Activated CD4-positive, alpha-beta memory T cell treated with anti-CD3 and anti-CD28 coated beads for 36 hours (primary cell): ENCODE measurements around the gene RGS7BP. TPM values are rescaled to one million over a fixed set of nuclear protein-coding genes. Genes with fewer than 3 reads are reported as not detected.

ENCODE experiments used
- CTCF ChIA-PET: fragments of 350-600 bp; sonication (Branson Sonifier 250); formaldehyde crosslinking; loops from one replicate; lab custom pipeline; 2021; ENCODE audit warnings: antibody characterized with exemption, inconsistent platforms; lab: Charles Lee
- POLR2A ChIA-PET: fragments of 350-600 bp; sonication (Branson Sonifier 250); formaldehyde crosslinking; loops from one replicate; lab custom pipeline; 2021; ENCODE audit warnings: antibody characterized with exemption; lab: Charles Lee
- DNase-seq: peaks from one replicate; pipeline ENCODE4 v3.0.0-alpha.2; 2020
- H3K27ac Mint-ChIP-seq: one replicate; pipeline ENCODE4 v1.8.0; 2021; ENCODE audit warnings: mixed read lengths
- H3K27me3 Mint-ChIP-seq: one replicate; pipeline ENCODE4 v1.8.0; 2021; ENCODE audit warnings: mixed read lengths
- H3K36me3 Mint-ChIP-seq: one replicate; pipeline ENCODE4 v1.8.0; 2021; ENCODE audit warnings: mixed read lengths
- H3K4me1 Mint-ChIP-seq: one replicate; pipeline ENCODE4 v1.8.0; 2021; ENCODE audit warnings: low read depth, mixed read lengths
- H3K4me3 Mint-ChIP-seq: one replicate; pipeline ENCODE4 v1.8.0; 2021; ENCODE audit warnings: mild to moderate bottlenecking, mixed read lengths
- H3K9me3 Mint-ChIP-seq: one replicate; pipeline ENCODE4 v1.8.0; 2021; ENCODE audit warnings: mixed read lengths
- intact Hi-C: fragments of 100-400 bp; cut with micrococcal nuclease; formaldehyde crosslinking; loops from one replicate; pipeline ENCODE4 v1.15.1; 2023
- total RNA-seq, 2 experiments: library from RNA; stranded (reverse); gene quantifications; one replicate each; pipeline ENCODE4 v1.2.3, GENCODE V29; 2021

Gene RGS7BP
- total RNA-seq, 2 experiments from 2014 or later = not detected

DNA sequence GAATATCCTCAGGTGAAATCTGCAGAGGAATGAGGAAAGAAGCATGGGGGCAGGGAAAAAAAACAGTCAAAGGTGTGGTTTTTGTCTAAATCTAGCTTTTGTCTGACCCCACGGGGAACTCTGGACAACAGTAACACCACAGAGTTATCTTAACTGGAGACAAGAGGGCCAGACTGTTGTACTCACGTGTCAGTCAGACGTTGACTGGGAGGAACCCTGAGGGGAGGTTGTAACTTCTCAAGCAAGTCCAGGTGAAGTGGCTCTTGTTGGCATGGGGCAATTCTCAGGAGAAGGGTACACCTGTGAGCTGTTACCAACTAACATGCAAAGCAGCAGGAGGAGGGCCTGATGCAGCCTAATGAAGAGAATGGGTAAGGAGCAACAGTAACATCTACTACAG lies 140.4 kb downstream of the RGS7BP start:
- intact Hi-C loops = no loop called here
- H3K27me3 Mint-ChIP-seq = no peaks in the 10 kb centered on the region
- no peaks in the 10 kb centered on the region for H3K9me3 Mint-ChIP-seq
- no peaks in the 10 kb centered on the region for H3K4me1 Mint-ChIP-seq
- H3K27ac Mint-ChIP-seq = no peak overlapping the region
- DNase-seq = no peak
- ChIA-PET POLR2A (no interaction called here), CTCF (interaction anchor here (1.0 kb wide), 1 partner anchor 10 kb away, joined by 3 read pairs; no protein-coding TSS in a partner anchor)
- H3K36me3 Mint-ChIP-seq = no peaks in the 10 kb centered on the region
- no peak overlapping the region for H3K4me3 Mint-ChIP-seq

DNA sequence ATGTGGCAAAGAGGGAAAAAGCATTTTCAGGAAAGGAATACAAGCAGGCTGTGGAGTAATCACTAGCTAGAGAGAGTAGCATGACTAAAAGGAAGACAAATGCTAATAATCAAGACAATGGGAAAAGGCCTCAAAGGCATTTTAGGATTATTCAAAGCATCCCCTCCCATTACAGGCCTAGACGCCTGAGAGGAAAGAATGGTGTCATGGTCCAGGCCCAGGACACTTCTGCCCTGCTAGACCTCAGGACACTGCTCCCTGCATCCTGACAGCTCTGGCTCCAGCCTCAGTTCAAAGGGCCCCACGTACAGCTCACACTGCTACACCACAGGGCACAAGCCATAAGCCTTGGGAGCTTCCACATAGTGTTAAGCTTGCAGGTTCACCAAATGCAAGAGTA lies 143.7 kb downstream of the RGS7BP start:
- Mint-ChIP-seq H3K27me3 (no peaks in the 10 kb centered on the region), H3K4me1 (no peaks in the 10 kb centered on the region), H3K27ac (no peak overlapping the region), H3K9me3 (no peaks in the 10 kb centered on the region), H3K36me3 (no peaks in the 10 kb centered on the region), H3K4me3 (no peak overlapping the region)
- POLR2A ChIA-PET = no interaction called here
- DNase-seq = no peak
- CTCF ChIA-PET = no interaction called here
- intact Hi-C loops = no loop called here

DNA sequence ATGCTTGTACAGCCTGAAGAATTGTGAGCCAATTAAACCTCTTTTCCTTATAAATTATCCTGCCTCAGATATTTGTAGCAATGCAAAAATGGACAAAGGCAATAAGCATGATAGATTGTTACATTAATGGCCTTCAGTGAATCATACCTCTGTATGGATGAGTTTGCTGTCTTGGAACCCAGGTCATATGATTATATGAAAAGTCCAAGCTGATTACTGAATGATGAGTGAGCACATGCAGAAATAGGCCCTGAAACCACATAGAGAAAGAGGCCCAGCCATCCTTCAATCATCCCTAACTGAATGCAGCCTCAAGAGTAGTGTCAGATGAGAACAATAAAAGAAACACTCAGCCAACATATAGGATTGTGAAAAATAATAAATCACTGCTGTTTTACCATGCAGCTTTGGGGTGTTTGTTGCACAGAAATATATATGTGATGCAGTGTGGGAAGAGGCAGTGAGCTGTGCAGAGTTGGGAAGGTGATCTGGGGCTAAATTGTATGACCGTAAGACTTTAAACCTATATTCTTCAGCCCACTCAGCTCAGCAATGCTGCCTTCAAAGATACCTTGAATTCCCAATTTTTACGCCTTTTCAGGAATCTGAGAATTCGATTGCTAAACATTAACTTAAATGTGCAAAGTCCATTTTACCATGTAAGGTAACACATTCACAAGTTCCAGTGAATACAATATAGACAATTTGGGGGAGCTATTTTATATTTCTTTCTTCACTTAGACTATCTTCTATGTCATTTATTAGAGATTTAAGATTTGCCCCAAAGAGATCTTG lies 148.1 kb downstream of the RGS7BP start:
- Mint-ChIP-seq H3K4me1 (no peaks in the 10 kb centered on the region), H3K27ac (no peak overlapping the region), H3K4me3 (no peak overlapping the region), H3K9me3 (no peaks in the 10 kb centered on the region), H3K27me3 (no peaks in the 10 kb centered on the region), H3K36me3 (no peaks in the 10 kb centered on the region)
- intact Hi-C loops = no loop called here
- POLR2A ChIA-PET = no interaction called here
- CTCF ChIA-PET = no interaction called here
- no peak for DNase-seq

GRCh38 chr5:64654561-64654938 lies 148.7 kb downstream of the RGS7BP start:
- Mint-ChIP-seq H3K27me3 (no peaks in the 10 kb centered on the region), H3K4me3 (no peak overlapping the region), H3K4me1 (no peaks in the 10 kb centered on the region), H3K27ac (no peak overlapping the region), H3K9me3 (no peaks in the 10 kb centered on the region), H3K36me3 (no peaks in the 10 kb centered on the region)
- CTCF ChIA-PET = no interaction called here
- intact Hi-C loops = no loop called here
- POLR2A ChIA-PET = no interaction called here
- DNase-seq = no peak

DNA sequence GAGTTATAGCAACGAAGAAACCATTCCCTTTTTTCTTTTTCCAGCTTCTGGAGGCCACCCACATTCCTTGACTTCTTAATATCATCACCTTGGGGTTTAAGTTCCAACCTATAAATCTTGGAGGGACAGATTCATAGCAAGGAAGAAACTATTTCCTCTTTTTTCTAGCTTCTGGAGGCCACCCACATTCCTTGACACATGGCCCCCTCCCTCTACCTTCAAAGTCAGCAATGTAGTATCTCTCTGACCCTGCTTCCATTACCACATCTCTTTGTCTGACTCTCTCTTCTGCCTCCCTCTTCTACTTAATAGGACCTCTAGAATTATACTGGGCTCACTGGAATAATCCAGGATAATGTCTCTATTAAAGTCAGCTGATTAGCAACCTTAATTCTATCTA lies 149.8 kb downstream of the RGS7BP start:
- no peaks in the 10 kb centered on the region for H3K36me3 Mint-ChIP-seq
- H3K9me3 Mint-ChIP-seq = no peaks in the 10 kb centered on the region
- CTCF ChIA-PET = no interaction called here
- intact Hi-C loops = no loop called here
- no peak overlapping the region for H3K27ac Mint-ChIP-seq
- POLR2A ChIA-PET = no interaction called here
- H3K27me3 Mint-ChIP-seq = no peaks in the 10 kb centered on the region
- no peaks in the 10 kb centered on the region for H3K4me1 Mint-ChIP-seq
- H3K4me3 Mint-ChIP-seq = no peak overlapping the region
- no peak for DNase-seq

DNA sequence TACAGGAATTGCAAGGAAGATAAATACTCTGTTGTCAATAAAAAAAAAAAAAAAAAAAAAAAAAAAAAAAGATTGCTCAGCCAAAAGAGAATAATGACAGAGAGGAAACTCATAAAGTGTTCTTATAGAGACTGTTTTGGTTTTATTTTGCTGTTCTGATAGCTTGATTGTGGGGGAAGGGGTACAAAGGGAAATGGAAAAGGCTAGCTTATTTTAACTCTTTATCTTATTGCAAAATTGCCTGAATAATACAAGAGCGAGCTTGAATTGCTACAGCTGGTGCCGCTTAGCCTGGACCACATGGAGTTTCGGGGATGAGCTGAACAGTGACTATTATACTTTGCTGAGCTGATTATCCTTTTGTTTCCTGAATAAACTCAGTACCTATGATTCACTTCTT lies 153.5 kb downstream of the RGS7BP start:
- Mint-ChIP-seq H3K36me3 (no peaks in the 10 kb centered on the region), H3K9me3 (no peaks in the 10 kb centered on the region), H3K27me3 (peaks cover 3% of the 10 kb centered on the region), H3K4me3 (no peak overlapping the region), H3K27ac (no peak overlapping the region), H3K4me1 (no peaks in the 10 kb centered on the region)
- intact Hi-C loops = no loop called here
- no peak for DNase-seq
- ChIA-PET CTCF (interaction anchor here (1.0 kb wide), 2 partner anchors 23 to 24 kb away, joined by 3 to 4 read pairs; no protein-coding TSS in a partner anchor), POLR2A (interaction anchor here (0.7 kb wide), 1 partner anchor 217 kb away, joined by 5 read pairs; no protein-coding TSS in a partner anchor)

Other genes with a start within 250 kb of the RGS7BP start
- gene SHISAL2B, start 184.5 kb downstream of the RGS7BP start, total RNA-seq = not detected